Right atrium auricular region (tissue), 2 donors: Measurements from ENCODE around the gene NIPBL. TPM values are rescaled to one million over a fixed set of nuclear protein-coding genes. Genes with fewer than 3 reads are reported as not detected.

Experiments
- DNase-seq: peaks from one replicate; pipeline ENCODE4 v3.0.0-alpha.2; 2019; ENCODE audit warnings: low spot score
- H3K27ac ChIP-seq, 2 donors: fragments of 200-600 bp; sonication (generic); 1 replicate in 1 of 2; 2 replicates in 1 of 2; pipeline ENCODE4 v1.5.1; 2016 to 2019
- H3K27me3 ChIP-seq, 2 donors: fragments of 200-600 bp; sonication (generic); one replicate each; pipeline versions ENCODE4 v1.5.1 to v1.6.0; 2017 to 2019
- H3K36me3 ChIP-seq: fragments of 200-600 bp; sonication (generic); one replicate; pipeline ENCODE4 v1.5.1; 2016
- H3K4me1 ChIP-seq, 2 donors: fragments of 200-600 bp; sonication (generic); one replicate each; pipeline versions ENCODE4 v1.5.1 to v1.6.0; 2017 to 2019
- H3K4me3 ChIP-seq, 2 donors: fragments of 200-600 bp; sonication (generic); 1 replicate in 1 of 2; 2 replicates in 1 of 2; pipeline ENCODE4 v1.5.1; 2017 to 2019; ENCODE audit warnings: mild to moderate bottlenecking in 1 of 2, moderate library complexity in 1 of 2
- H3K9me3 ChIP-seq, 2 donors: fragments of 200-600 bp; sonication (generic); one replicate each; pipeline ENCODE4 v1.5.1; 2019
- total RNA-seq, 2 donors: library from RNA; depleted of rRNA; stranded (reverse); fragments of >200 nt; gene quantifications; one replicate each; pipeline ENCODE4 v1.1.0, GENCODE V29; 2016
- TF ChIP-seq, protein P1 (sequence below), 2 donors: fragments of 200-600 bp; sonication (generic); IDR thresholded peaks; one replicate each; pipeline ENCODE4 v1.5.1; 2019; ENCODE audit warnings: antibody characterized with exemption in 2 of 2

The NIPBL gene
- total RNA-seq, 2 donors from 2014 or later = 32.3 to 43.1 TPM

DNA sequence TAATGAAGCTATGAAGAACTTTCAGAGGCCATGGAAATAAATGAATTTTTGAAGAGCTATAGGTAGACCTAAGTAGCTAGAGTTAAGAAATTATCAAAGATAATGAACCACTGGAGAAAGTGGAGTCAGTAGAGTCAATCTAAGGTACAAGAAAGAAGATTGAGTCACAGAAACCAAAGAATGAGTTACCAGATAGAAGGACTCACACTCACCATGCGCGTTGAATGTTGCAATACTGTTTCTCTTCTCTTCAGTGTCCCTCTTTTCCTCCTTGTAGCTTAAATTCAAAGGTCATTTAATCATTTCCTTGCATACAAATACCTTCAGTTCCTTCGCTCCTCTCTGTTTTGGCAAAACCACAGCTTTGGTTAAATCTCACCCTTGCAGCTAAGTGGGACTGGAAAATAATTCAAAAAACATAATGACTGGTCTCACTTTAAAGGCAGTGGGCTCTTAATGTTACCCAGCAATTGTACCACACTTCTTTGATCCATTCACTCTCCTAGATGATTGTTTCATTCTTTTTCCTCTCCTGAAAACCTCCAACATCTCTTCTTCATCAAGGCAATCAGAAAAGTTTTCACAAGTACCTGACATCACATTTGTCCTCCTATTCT is 58.3 kb downstream of the NIPBL start:
- DNase-seq = no peak
- Histone ChIP-seq H3K36me3 (no peaks in the 10 kb centered on the region), H3K27ac (no peak overlapping the region), H3K27me3 (no peaks in the 10 kb centered on the region), H3K4me3 (no peak overlapping the region), H3K9me3 (no peaks in the 10 kb centered on the region), H3K4me1 (peaks cover 0 to 16% of the 10 kb centered on the region in 2 donors)
- TF ChIP-seq, protein P1, sequence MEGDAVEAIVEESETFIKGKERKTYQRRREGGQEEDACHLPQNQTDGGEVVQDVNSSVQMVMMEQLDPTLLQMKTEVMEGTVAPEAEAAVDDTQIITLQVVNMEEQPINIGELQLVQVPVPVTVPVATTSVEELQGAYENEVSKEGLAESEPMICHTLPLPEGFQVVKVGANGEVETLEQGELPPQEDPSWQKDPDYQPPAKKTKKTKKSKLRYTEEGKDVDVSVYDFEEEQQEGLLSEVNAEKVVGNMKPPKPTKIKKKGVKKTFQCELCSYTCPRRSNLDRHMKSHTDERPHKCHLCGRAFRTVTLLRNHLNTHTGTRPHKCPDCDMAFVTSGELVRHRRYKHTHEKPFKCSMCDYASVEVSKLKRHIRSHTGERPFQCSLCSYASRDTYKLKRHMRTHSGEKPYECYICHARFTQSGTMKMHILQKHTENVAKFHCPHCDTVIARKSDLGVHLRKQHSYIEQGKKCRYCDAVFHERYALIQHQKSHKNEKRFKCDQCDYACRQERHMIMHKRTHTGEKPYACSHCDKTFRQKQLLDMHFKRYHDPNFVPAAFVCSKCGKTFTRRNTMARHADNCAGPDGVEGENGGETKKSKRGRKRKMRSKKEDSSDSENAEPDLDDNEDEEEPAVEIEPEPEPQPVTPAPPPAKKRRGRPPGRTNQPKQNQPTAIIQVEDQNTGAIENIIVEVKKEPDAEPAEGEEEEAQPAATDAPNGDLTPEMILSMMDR (IDR thresholded peaks at IDR 0.05) = no peak

DNA sequence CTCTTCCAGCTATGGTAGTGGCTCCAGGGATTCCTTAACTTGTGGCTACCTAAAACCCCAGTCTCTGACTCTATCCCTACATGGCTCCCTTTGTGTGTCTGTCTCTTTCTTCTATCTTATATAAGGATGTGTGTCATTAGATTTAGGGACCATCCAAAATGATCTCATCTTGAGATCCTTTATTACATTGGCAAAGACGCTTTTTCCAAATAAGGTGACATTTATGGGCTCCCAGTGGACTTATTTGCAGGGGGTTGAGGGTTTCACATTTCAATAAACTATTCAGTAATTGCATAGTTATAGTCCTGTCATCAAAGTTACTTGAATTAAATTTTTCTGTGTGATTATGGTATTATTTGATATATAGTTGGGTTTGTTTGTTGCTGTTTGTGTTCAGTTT is 59.2 kb downstream of the NIPBL start:
- no peak for DNase-seq
- peaks cover 0 to 16% of the 10 kb centered on the region in 2 donors for H3K4me1 ChIP-seq
- H3K27ac ChIP-seq = no peak overlapping the region
- no peaks in the 10 kb centered on the region for H3K27me3 ChIP-seq
- H3K36me3 ChIP-seq = no peaks in the 10 kb centered on the region
- no peak overlapping the region for H3K4me3 ChIP-seq
- TF ChIP-seq, protein P1 (IDR thresholded peaks at IDR 0.05) = no peak
- H3K9me3 ChIP-seq = no peaks in the 10 kb centered on the region

DNA sequence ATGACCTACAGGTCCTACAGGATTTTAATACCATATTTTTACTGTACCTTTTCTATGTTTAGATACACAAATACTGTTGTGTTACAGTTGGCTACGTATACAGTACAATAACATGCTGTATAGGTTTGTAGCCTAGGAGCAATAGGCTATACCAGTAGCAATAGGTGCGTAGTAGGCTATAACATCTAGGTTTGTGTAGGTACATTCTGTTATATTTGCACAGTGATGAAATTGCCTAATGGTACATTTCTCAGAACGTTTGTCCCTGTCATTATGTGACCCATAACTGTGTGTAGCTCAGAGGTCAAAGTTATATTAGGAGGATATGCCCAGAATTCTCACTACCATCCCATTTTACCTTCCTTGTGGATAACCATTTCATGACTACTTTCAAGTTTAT is 59.7 kb downstream of the NIPBL start:
- Histone ChIP-seq H3K9me3 (no peaks in the 10 kb centered on the region), H3K36me3 (no peaks in the 10 kb centered on the region), H3K4me3 (no peak overlapping the region), H3K27ac (no peak overlapping the region), H3K4me1 (peaks cover 0 to 16% of the 10 kb centered on the region in 2 donors), H3K27me3 (no peaks in the 10 kb centered on the region)
- TF ChIP-seq, protein P1 (IDR thresholded peaks at IDR 0.05) = no peak
- DNase-seq = no peak

DNA sequence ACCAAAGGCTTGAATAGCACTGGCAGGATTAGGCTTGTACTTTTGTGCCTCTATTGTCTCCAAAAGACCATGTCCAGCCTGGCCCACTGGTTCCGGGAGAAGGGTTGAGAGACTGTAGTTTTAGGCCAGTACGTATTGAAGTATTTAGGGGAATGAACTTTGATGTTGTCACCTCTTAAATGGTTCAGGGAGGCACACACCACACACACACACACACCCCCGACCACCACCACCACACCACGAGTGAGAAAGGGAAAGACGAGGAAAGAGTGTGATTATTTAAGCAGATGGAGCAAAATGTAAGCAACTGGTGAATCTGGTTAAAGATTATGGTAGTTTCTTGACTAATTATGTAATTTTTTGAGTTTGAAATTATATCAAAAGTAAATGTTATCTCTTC is 61.6 kb downstream of the NIPBL start:
- no peak for DNase-seq
- Histone ChIP-seq H3K36me3 (no peaks in the 10 kb centered on the region), H3K4me1 (peaks cover 0 to 16% of the 10 kb centered on the region in 2 donors), H3K27ac (no peak overlapping the region), H3K27me3 (no peaks in the 10 kb centered on the region), H3K4me3 (no peak overlapping the region), H3K9me3 (no peaks in the 10 kb centered on the region)
- TF ChIP-seq, protein P1 (IDR thresholded peaks at IDR 0.05) = no peak

DNA sequence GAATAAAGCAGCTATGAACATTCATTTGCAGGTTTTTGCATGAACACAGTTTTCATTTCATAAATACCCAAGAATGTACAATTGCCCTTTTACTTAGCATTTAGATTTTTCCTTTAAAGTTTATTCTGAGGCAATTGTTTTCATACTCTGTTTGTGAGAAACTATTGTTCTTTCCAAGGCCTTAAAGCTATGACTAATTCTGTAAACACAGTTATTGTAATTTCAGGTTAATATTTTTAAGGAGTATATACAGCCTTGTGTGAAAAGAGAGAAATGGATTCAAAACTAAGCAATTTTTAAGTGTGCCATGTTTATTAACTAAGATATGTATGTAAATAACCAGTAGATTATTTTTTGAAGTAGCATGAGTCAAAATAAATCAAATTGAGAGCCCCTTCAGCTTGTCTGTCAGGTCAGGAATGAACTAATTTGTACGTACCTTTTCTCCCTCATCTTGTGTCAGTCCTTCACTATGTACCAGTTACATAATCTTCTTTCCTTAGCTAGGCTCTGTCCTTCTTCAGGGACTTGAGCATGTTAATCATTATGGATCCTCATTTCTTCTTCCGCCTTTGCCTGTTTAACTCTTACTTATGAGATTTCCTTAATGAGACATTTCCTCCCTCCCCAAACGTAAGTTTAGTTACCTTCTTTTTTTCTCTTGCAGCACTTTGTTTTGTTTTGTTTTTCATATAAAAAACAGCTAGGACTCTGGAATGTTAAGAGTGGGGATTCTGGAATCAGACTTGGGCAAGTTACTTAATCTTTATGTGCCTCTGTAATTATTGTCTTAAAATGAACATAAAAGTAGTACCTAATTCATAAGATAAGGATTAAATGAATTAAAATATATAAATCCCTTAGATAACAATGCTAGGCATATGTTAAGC is 63.6 kb downstream of the NIPBL start:
- Histone ChIP-seq H3K27ac (no peak overlapping the region), H3K27me3 (no peaks in the 10 kb centered on the region), H3K36me3 (no peaks in the 10 kb centered on the region), H3K4me3 (no peak overlapping the region), H3K9me3 (no peaks in the 10 kb centered on the region), H3K4me1 (peaks cover 0 to 24% of the 10 kb centered on the region in 2 donors)
- TF ChIP-seq, protein P1 (IDR thresholded peaks at IDR 0.05) = no peak
- no peak for DNase-seq
